Psoas muscle (tissue), 8 donors: Measurements from ENCODE around the gene POLN. TPM values are rescaled to one million over a fixed set of nuclear protein-coding genes. Genes with fewer than 3 reads are reported as not detected.

Experiments
- ATAC-seq, 4 donors: fragments of 200-7000 bp; cut with Tn5 transposase; one replicate each; pipeline ENCODE4 v1.9.1; 2020; ENCODE audit warnings: moderate library complexity in 3 of 4, mild to moderate bottlenecking in 2 of 4
- DNase-seq, 2 donors: peaks; one replicate each; pipeline ENCODE4 v3.0.0-alpha.2; 2020
- H3K27ac ChIP-seq: fragments of 200-600 bp; one replicate; pipeline ENCODE4 v1.8.0; 2022
- H3K27me3 ChIP-seq, 3 donors: fragments of 200-600 bp in 1 of 3; one replicate each; pipeline versions ENCODE4 v1.6.1 to v1.8.0; 2013 to 2022; ENCODE audit warnings: low read length in 2 of 3, mild to moderate bottlenecking in 2 of 3, moderate library complexity in 1 of 3; ENCODE audit not compliant: insufficient read depth in 3 of 3
- H3K36me3 ChIP-seq, 2 donors: fragments of 200-600 bp in 1 of 2; one replicate each; pipeline versions ENCODE4 v1.6.1 to v1.8.0; 2013 to 2022; ENCODE audit warnings: low read depth in 1 of 2, mild to moderate bottlenecking in 1 of 2, moderate library complexity in 1 of 2; ENCODE audit not compliant: insufficient read depth in 1 of 2
- H3K4me1 ChIP-seq: fragments of 200-600 bp; one replicate; pipeline ENCODE4 v1.8.0; 2022
- H3K4me3 ChIP-seq: fragments of 200-600 bp; one replicate; pipeline ENCODE4 v1.8.0; 2022; ENCODE audit warnings: mild to moderate bottlenecking
- H3K9me3 ChIP-seq: fragments of 200-600 bp; one replicate; pipeline ENCODE4 v1.8.0; 2022
- CTCF ChIP-seq: fragments of 200-600 bp; IDR thresholded peaks from one replicate; pipeline ENCODE4 v1.8.0; 2022; ENCODE audit warnings: antibody characterized with exemption
- WGBS, 3 donors: extraction: QIAGEN DNeasy Blood & Tissue Kit; methylation state at CpG; one replicate each; pipeline versions ENCODE4 v1.1.6 to v1.1.7; 2013; 5-methylcytosine and 5-hydroxymethylcytosine counted together
- intact Hi-C, 2 donors: fragments of 100-400 bp; cut with DNase I; formaldehyde crosslinking; loops; one replicate each; pipeline versions ENCODE4 v1.11.0 to v1.14.2; 2022
- polyA plus RNA-seq, 3 donors: library from polyadenylated mRNA; stranded (reverse); fragments of 200-250 nt; gene quantifications; one replicate each; pipeline ENCODE4 v1.2.3, GENCODE V29; 2013
- total RNA-seq, 4 donors: library from RNA; stranded (reverse); fragmentation: NEBNext Ultra II Directional in 2 of 4; extraction: Animal tissue kit (Norgen Biotek cat#: 25700) in 2 of 4; gene quantifications; one replicate each; pipeline versions ENCODE4 v1.2.1 to v1.2.4, GENCODE V29; 2021 to 2023
- donor health status: healthy with polysubstance abuse.
- donor health status: DM: no; HTN: no; CAD: no; lungs with moderate emphysema.
- donor health status: Bipolar disorder and iron deficiency.
- donor health status: healthy.
- donor health status: DM: yes; HTN: yes; CAD: no.
- donor health status: DM: no; HTN: no; CAD: no.
- donor health status: DM: no; HTN: no; CAD: no.
- donor health status: DM: yes; HTN: yes; CAD: no.

Gene POLN
- total and polyA plus RNA-seq, 7 donors, result 0.44 to 3.0 (median 0.95) TPM

GRCh38 chr4:2272828-2273120 is 30.9 kb upstream of the POLN start:
- no peak for DNase-seq
- H3K36me3 ChIP-seq, result no peaks in the 10 kb centered on the region
- 81 to 92% (median 87%) methylated on average over 6 of the region's 6 CpGs for WGBS, 3 donors
- TF ChIP-seq CTCF, result no peak
- H3K27ac ChIP-seq, result no peak overlapping the region
- intact Hi-C loops, result no loop called here
- H3K9me3 ChIP-seq, result no peaks in the 10 kb centered on the region
- H3K4me3 ChIP-seq, result no peak overlapping the region
- ATAC-seq, result no peak
- H3K27me3 ChIP-seq, result no peaks in the 10 kb centered on the region
- H3K4me1 ChIP-seq, result peaks cover 32% of the 10 kb centered on the region

GRCh38 chr4:2272026-2272827 is 30.3 kb upstream of the POLN start:
- Histone ChIP-seq H3K27me3 (no peaks in the 10 kb centered on the region), H3K27ac (no peak overlapping the region), H3K36me3 (no peaks in the 10 kb centered on the region), H3K9me3 (no peaks in the 10 kb centered on the region), H3K4me1 (peaks cover 32% of the 10 kb centered on the region), H3K4me3 (no peak overlapping the region)
- ATAC-seq (peak; percentile 50 to 65 (median 56)), DNase-seq (peak; percentile 20 to 59)
- TF ChIP-seq CTCF, result no peak
- intact Hi-C loops, result no loop called here
- 71 to 78% (median 73%) methylated on average over 24 to 25 of the region's 25 CpGs for WGBS, 3 donors

- TF ChIP-seq CTCF, result no peak
- WGBS, 3 donors, result 80 to 83% (median 81%) methylated on average over 24 to 27 of the region's 27 CpGs
- ATAC-seq, result no peak
- H3K27me3 ChIP-seq, result no peaks in the 10 kb centered on the region
- intact Hi-C loops, result no loop called here
- no peaks in the 10 kb centered on the region for H3K36me3 ChIP-seq
- peaks cover 35% of the 10 kb centered on the region for H3K4me1 ChIP-seq
- DNase-seq, result peak; percentile 19 to 49
- H3K27ac ChIP-seq, result no peak overlapping the region
- H3K4me3 ChIP-seq, result no peak overlapping the region
- H3K9me3 ChIP-seq, result no peaks in the 10 kb centered on the region
Measured at GRCh38 chr4:2271279-2272025, 29.5 kb upstream of the POLN start.

DNA sequence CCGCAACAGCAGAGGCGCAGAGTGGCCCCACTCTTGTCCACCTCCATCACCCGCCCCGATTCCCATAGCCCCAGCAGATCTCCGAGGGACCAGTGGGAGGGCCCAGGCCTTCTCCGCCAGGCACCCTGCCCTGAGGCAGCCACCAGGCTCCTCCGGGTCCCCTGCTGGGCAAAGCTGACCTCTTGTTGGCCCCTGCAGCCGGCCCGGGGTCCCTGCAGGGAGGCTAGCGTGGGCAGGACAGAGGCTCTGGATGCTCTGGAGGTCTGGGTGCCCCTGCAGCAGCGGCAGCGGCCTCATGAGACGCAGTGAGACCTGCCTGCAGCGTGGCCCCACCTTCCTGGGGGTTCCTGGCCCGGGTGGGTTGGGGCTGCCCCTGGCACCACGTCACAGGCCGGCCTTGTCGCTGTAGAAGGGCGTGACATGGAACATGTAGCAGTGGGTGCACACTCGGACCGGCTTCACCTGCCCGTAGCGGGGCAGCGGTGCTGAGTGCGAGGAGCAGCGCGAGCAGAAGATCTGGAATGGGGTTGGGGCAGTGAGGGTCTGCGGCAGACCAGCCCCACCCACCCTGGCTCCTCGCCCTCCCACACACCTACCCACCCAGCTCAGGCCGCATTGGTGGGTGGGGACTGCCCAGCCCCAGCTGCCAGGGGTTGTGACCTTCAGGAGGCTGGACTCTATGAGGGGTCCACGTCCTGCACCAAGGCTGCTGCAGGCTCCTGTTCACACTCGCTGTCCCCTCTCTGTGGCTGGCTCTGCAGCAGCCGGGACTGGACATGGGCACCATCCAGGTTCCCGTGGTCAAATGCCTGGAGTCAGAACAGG is 28.6 kb upstream of the POLN start:
- WGBS, 3 donors, result 88 to 91% (median 90%) methylated on average over 32 to 34 of the region's 34 CpGs
- Histone ChIP-seq H3K36me3 (no peaks in the 10 kb centered on the region), H3K4me3 (no peak overlapping the region), H3K27me3 (no peaks in the 10 kb centered on the region), H3K9me3 (no peaks in the 10 kb centered on the region), H3K27ac (peak overlapping the region; percentile 83), H3K4me1 (peaks cover 44% of the 10 kb centered on the region)
- intact Hi-C loops, result no loop called here
- no peak for TF ChIP-seq CTCF
- peak in 1 of 2 donors; percentile 10 for DNase-seq
- no peak for ATAC-seq
